ENCODE results near the gene C16orf74. TPM values are rescaled to one million over a fixed set of nuclear protein-coding genes. Genes with fewer than 3 reads are reported as not detected.

C16orf74 gene
- total and polyA plus RNA-seq, 2 of the 8 experiments (the other 6 are each of a cell fraction or from before 2014, with no cell fraction given): 7.3 to 9.3 TPM

- TF ChIP-seq CHD7 (IDR thresholded peaks at IDR 0.05; ENCODE audit: insufficient replicate concordance, low read length) (no peak), YY1 (IDR thresholded peaks at IDR 0.05; ENCODE audit: low read depth, low read length) (no peak), KDM4A (IDR thresholded peaks at IDR 0.05; ENCODE audit: low read depth, low read length, severe bottlenecking) (no peak), SIX5 (IDR thresholded peaks at IDR 0.05; ENCODE audit: low read depth, low read length) (no peak), RXRA (IDR thresholded peaks at IDR 0.05; ENCODE audit: insufficient read depth, low read depth, low read length) (no peak), EGR1 (IDR thresholded peaks at IDR 0.05; ENCODE audit: borderline replicate concordance, low read depth, low read length) (no peak), RBBP5 (IDR thresholded peaks at IDR 0.05; ENCODE audit: borderline replicate concordance, low read depth, low read length) (peak; percentile 50; the same call in 1 of the 2 replicates), JUN (IDR thresholded peaks at IDR 0.05; ENCODE audit: low read depth, low read length) (no peak), SAP30 (IDR thresholded peaks at IDR 0.05; ENCODE audit: insufficient read depth, insufficient replicate concordance, low read length) (no peak)
Observed at GRCh38 chr16:85799497-85800320, 48.8 kb upstream of the C16orf74 start, which contains the start of the genes COX4I1 and EMC8 (continued).
